SH-SY5Y (cell line): Measurements from ENCODE around the gene WDR48.

ENCODE experiments used
- GATA2 ChIP-seq: IDR thresholded peaks from 2 replicates; pipeline ENCODE4 v1.6.1; 2011; ENCODE audit warnings: mild to moderate bottlenecking, low read depth, low read length
- GATA3 ChIP-seq: IDR thresholded peaks from 2 replicates; pipeline ENCODE4 v1.6.1; 2011; ENCODE audit warnings: low read depth, mild to moderate bottlenecking, low read length, moderate library complexity

GRCh38 chr3:39088456-39088855, 36.6 kb downstream of the WDR48 start:
- no peak for TF ChIP-seq GATA3
- TF ChIP-seq GATA2 = no peak
